NT2/D1 (cell line): Measurements from ENCODE around the gene ZNF658.
"Not testable (repeated sequence)": the region's sequence is repeated elsewhere in the genome, so short reads cannot be mapped to it uniquely, and the experiment has no call there.

ENCODE experiments used
- DNase-seq: peaks from one replicate; pipeline ENCODE4 v3.0.0-alpha.2; 2011; ENCODE audit warnings: low read depth, low spot score
- H3K27me3 ChIP-seq: 2 replicates; pipeline ENCODE4 v1.6.0; 2011; ENCODE audit warnings: mild to moderate bottlenecking; ENCODE audit not compliant: insufficient read length, insufficient read depth
- H3K36me3 ChIP-seq: 2 replicates; pipeline ENCODE4 v1.6.1; 2011; ENCODE audit warnings: mild to moderate bottlenecking, low read length, mixed read lengths; ENCODE audit not compliant: insufficient read depth, insufficient read length
- H3K4me1 ChIP-seq: 2 replicates; pipeline ENCODE4 v1.5.1; 2011; ENCODE audit not compliant: insufficient read depth, insufficient read length
- H3K4me3 ChIP-seq: 2 replicates; pipeline ENCODE4 v1.5.1; 2011; ENCODE audit warnings: low read depth; ENCODE audit not compliant: insufficient read length
- H3K9ac ChIP-seq: 2 replicates; pipeline ENCODE4 v1.6.0; 2011; ENCODE audit warnings: low read depth; ENCODE audit not compliant: insufficient read length
- H3K9me3 ChIP-seq: 2 replicates; pipeline ENCODE4 v1.5.1; 2011; ENCODE audit warnings: mild to moderate bottlenecking, low read length; ENCODE audit not compliant: insufficient read depth

ZNF658 gene

DNA sequence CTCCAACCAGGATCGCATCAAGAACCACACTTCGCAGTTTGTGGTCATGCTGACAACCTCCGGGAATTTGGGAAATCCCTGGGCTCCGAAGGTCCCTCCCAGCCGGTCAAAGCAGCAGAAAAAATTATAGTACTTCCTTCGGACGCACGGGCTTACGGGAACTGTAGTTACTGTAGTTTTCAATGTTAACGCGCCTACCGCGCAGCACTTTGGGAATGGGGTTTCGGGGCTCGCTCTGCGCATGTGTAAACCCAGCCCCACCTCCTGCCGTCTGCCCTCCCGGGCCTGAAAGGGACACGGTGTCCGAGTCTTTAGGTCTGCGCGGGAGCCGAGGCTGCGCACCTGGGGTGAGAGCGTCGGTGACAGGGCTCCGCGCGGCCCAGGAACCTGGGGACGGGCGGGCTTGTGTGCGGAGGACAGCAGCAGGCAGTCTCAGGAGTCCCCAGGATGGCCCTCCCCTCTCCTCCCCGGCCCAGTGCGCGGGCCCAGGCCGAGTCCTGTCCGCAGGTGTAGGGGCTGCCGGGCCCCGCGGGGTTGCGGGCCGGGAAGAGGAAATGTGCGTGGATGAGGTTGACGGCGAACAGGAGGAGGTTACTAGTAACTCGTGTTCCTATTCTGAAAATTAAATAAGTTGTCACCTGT lies at the start of gene ZNF658:
Gene ZNF658 (plus strand): TSS at position 236 of the 642 bp plus-strand sequence. CDS start 2,837 bp downstream, outside the sequence.
- H3K36me3 ChIP-seq, H3K27me3 ChIP-seq, H3K9me3 ChIP-seq, H3K4me1 ChIP-seq: not testable (repeated sequence)
- Histone ChIP-seq H3K4me3 (peak within 1 kb of the TSS; percentile 43), H3K9ac (peak within 1 kb of the TSS; percentile 56)
- peak; percentile 71 for DNase-seq

GRCh38 chr9:66861732-66862131 lies 38.8 kb upstream of the ZNF658 start:
- H3K4me3 ChIP-seq, H3K9ac ChIP-seq, DNase-seq, H3K9me3 ChIP-seq, H3K36me3 ChIP-seq, H3K4me1 ChIP-seq, H3K27me3 ChIP-seq: not testable (repeated sequence)

DNA sequence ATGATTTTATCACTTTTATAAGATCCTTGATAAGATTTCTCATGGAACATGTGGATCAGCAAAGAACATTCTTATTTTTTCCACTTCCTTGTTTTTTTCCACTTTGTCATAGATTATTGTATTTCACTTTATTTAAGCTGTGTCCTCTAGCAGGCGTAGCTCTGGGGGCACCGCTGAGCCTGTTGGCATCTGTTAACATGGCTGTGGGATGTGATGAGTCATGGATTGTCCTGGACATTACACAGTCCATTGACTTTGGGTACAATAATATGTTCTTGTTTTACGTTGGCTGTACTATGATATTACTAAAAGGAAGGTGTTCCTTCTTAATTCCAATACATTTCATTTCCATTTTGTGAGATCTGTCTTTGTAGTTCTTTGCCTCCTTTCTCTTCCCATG lies 31.9 kb upstream of the ZNF658 start:
- not testable (repeated sequence) for H3K9me3 ChIP-seq, DNase-seq

DNA sequence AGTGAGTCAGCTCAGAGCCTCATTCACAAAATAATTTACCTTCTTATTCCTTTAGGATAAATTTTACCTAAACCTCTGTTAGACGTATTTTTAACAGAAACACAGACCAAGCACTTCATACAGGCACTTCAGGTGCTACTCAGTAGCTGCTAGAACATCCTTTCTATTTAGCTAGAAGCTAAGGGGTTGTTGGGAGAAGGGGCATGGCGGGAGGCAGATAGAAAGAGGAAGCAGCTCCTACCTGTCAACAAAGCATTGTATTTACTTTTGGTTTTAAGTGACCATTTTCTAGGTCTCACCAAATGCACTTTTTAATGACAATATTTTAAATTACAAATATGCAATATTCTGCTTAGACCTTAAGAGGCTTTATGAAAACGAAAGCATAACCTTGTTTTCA lies 19.9 kb upstream of the ZNF658 start:
- not testable (repeated sequence) for H3K9ac ChIP-seq, DNase-seq, H3K4me1 ChIP-seq, H3K4me3 ChIP-seq, H3K36me3 ChIP-seq, H3K27me3 ChIP-seq, H3K9me3 ChIP-seq

More for the DNA sequence above, 31.9 kb upstream of the ZNF658 start:
- not testable (repeated sequence) for H3K36me3 ChIP-seq, H3K4me3 ChIP-seq, H3K9ac ChIP-seq, H3K4me1 ChIP-seq, H3K27me3 ChIP-seq

DNA sequence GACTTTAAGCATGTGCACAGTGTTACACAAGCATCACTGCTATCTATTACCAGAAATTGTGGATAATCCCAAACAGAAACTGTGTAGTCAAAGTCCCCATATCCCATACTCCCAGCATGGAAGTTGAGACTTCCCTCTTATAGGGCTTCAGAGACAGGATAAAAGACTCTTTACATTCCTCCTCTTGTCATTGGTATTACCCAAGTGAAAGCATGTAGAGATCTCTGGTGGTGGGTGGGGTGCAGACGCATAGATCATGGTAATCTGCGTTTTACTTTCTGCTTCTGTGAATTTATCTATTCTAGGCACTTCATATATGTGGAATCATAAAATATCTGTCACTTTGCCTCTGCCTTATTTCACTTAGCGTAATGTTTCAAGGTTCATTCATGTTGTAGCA lies 18.7 kb upstream of the ZNF658 start:
- not testable (repeated sequence) for H3K27me3 ChIP-seq, H3K4me1 ChIP-seq, H3K9me3 ChIP-seq, H3K36me3 ChIP-seq, DNase-seq, H3K4me3 ChIP-seq, H3K9ac ChIP-seq

DNA sequence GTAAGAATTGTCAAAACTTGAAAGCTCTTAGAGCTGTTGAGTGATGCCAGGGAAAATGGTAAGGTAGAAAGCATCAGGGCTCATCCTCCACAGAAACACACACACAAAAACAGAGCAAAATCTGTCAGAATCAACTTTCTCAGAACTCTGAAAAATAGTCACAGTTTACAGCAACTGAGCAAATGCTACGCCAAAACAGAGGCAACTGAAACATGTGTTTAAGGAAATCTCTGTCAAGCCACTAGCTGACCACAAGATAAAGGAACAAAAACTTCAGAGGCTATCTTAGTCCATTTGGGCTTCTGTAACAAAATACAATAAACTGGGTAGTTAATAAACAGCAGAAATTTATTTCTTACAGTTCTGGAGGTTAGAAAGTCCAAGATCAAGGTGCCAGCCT lies 10.2 kb upstream of the ZNF658 start:
- not testable (repeated sequence) for DNase-seq, H3K4me3 ChIP-seq, H3K9me3 ChIP-seq, H3K4me1 ChIP-seq, H3K27me3 ChIP-seq, H3K9ac ChIP-seq, H3K36me3 ChIP-seq

DNA sequence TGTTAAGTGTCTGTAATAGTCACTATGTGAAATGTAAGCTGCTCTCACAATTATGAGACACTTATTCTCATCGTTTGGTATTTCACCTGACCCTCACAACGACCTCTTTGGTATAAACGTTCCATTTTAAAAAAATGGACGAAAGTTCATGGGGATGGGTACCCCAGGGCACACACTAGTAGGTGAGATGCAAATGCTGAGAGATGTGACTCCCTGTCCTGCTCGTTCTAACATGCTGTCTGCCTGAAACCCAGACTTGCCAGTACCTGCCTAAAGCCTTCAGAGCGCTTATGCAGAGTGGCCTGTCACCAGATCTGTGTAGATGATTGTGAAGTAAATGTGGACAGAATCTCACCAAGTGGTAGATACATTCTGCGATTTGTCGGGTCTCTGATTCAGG lies 616 bp downstream of the ZNF658 start:
- not testable (repeated sequence) for DNase-seq, H3K4me1 ChIP-seq, H3K36me3 ChIP-seq, H3K9me3 ChIP-seq, H3K27me3 ChIP-seq
- H3K4me3 ChIP-seq, result peak overlapping the region; percentile 43
- peak overlapping the region; percentile 56 for H3K9ac ChIP-seq

- H3K4me3 ChIP-seq, H3K9me3 ChIP-seq, H3K9ac ChIP-seq, H3K4me1 ChIP-seq, H3K27me3 ChIP-seq, H3K36me3 ChIP-seq, DNase-seq: not testable (repeated sequence)
These were observed 9.0 kb downstream of the ZNF658 start for GRCh38 chr9:66909560-66909959.

GRCh38 chr9:66920072-66920471 lies 19.5 kb downstream of the ZNF658 start:
- not testable (repeated sequence) for H3K4me1 ChIP-seq, DNase-seq, H3K36me3 ChIP-seq, H3K27me3 ChIP-seq, H3K4me3 ChIP-seq, H3K9ac ChIP-seq, H3K9me3 ChIP-seq

- H3K36me3 ChIP-seq, H3K4me3 ChIP-seq, H3K4me1 ChIP-seq, H3K9me3 ChIP-seq, DNase-seq, H3K9ac ChIP-seq, H3K27me3 ChIP-seq: not testable (repeated sequence)
These were observed 35.8 kb downstream of the ZNF658 start for GRCh38 chr9:66936194-66936870.

DNA sequence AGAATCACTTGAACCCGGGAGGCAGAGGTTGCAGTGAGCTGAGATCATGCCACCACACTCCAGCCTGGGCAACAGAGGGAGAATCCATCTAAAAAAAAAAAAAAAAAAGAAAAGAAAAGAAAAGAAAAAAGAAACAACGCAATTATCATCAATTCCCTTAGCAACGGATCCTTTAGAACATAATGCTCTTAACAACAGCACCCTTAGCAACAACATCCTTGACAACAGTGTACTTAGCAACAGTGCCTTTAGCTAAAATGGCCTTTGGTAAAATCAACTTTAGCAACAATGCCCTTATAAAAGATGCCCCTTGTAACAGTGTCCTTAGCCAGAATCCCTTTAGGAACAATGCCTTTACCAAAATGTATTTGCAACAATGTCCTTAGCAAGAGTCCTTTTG lies 37.1 kb downstream of the ZNF658 start:
- not testable (repeated sequence) for H3K36me3 ChIP-seq, H3K9ac ChIP-seq, H3K9me3 ChIP-seq, H3K4me3 ChIP-seq, H3K27me3 ChIP-seq, H3K4me1 ChIP-seq, DNase-seq

DNA sequence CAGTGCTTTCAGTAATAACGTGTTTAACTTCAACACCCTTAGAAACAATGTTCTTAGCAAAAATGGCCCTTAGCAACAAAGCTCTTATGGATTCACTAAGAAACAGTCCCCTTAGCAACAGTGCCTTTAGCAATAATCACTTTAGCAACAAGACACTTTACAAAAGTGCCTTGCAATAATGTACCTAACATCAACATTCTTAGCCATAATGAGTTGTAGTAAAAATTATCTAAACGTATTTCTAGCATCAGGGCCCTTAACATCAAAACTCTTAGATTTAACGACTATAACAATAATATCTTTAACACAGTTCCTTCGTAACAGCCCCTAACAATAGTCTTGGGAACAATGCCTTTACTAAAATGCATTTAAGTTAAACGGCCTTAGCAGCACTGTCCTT lies 37.8 kb downstream of the ZNF658 start:
- DNase-seq, H3K9ac ChIP-seq, H3K36me3 ChIP-seq, H3K4me3 ChIP-seq, H3K27me3 ChIP-seq, H3K9me3 ChIP-seq, H3K4me1 ChIP-seq: not testable (repeated sequence)
